Osteoblast (primary cell): Measurements from ENCODE around the gene TGIF1. TPM values are rescaled to one million over a fixed set of nuclear protein-coding genes. Genes with fewer than 3 reads are reported as not detected.
A peak's percentile ranks its signal among the peaks of the same experiment; 100 is the strongest.

Experiments used
- DNase-seq: peaks from one replicate; pipeline ENCODE4 v3.0.0; 2011; ENCODE audit warnings: low spot score, mixed read lengths; ENCODE audit not compliant: insufficient read length; ENCODE audit errors: missing footprints
- H2AFZ ChIP-seq: 2 replicates; pipeline ENCODE4 v1.6.0; 2011; ENCODE audit warnings: mild to moderate bottlenecking, low read length
- H3K27ac ChIP-seq: 2 replicates; pipeline ENCODE4 v1.5.1; 2011; ENCODE audit warnings: mild to moderate bottlenecking, low read depth, low read length, moderate library complexity
- H3K27me3 ChIP-seq: 2 replicates; pipeline ENCODE4 v1.6.0; 2012; ENCODE audit warnings: mild to moderate bottlenecking, control low read depth, inconsistent platforms, low read length, moderate library complexity; ENCODE audit not compliant: insufficient read depth
- H3K36me3 ChIP-seq: 2 replicates; pipeline ENCODE4 v1.5.1; 2011; ENCODE audit warnings: mild to moderate bottlenecking, low read length, control low read depth, moderate library complexity; ENCODE audit not compliant: insufficient read depth
- H3K4me1 ChIP-seq: 2 replicates; pipeline ENCODE4 v1.5.1; 2011; ENCODE audit warnings: mild to moderate bottlenecking, low read length, control low read depth, moderate library complexity; ENCODE audit not compliant: insufficient read depth
- H3K4me2 ChIP-seq: 2 replicates; pipeline ENCODE4 v1.6.0; 2011; ENCODE audit warnings: mild to moderate bottlenecking, low read length; ENCODE audit not compliant: insufficient read depth
- H3K4me3 ChIP-seq: fragments of 200-600 bp; sonication (generic); 3 replicates; pipeline ENCODE4 v1.5.1; 2012; ENCODE audit warnings: mild to moderate bottlenecking, low read length, inconsistent platforms; ENCODE audit not compliant: insufficient read depth
- H3K79me2 ChIP-seq: 2 replicates; pipeline ENCODE4 v1.6.0; 2012; ENCODE audit warnings: mild to moderate bottlenecking, low read length, control low read depth, inconsistent platforms; ENCODE audit not compliant: insufficient read depth
- H3K9me3 ChIP-seq: 2 replicates; pipeline ENCODE4 v1.5.1; 2011; ENCODE audit warnings: low read depth, low read length, control low read depth
- H4K20me1 ChIP-seq: 2 replicates; pipeline ENCODE4 v1.6.0; 2012; ENCODE audit warnings: mild to moderate bottlenecking, low read length, control low read depth; ENCODE audit not compliant: insufficient read depth
- total RNA-seq: library from RNA; depleted of rRNA; stranded (reverse); fragments of >200 nt; gene quantifications from 2 replicates; pipeline ENCODE4 v1.2.3, GENCODE V29; 2012
- TF ChIP-seq, protein P1 (sequence below): IDR thresholded peaks from 2 replicates; pipeline ENCODE4 v1.5.1; 2011; ENCODE audit warnings: mild to moderate bottlenecking, low read depth, low read length, moderate library complexity; ENCODE audit errors: extremely low read depth

Gene TGIF1
- total RNA-seq, 1 donor: 150 TPM

GRCh38 chr18:3449512-3450011 is 410 bp upstream of the TGIF1 start:
- peaks cover 43% of the 10 kb centered on the region for H3K79me2 ChIP-seq
- no peak for DNase-seq
- H3K4me1 ChIP-seq: peaks cover 37% of the 10 kb centered on the region
- H4K20me1 ChIP-seq: peaks cover 3% of the 10 kb centered on the region
- peak overlapping the region; percentile 98 for H3K4me2 ChIP-seq
- no peaks in the 10 kb centered on the region for H3K36me3 ChIP-seq
- TF ChIP-seq, protein P1, sequence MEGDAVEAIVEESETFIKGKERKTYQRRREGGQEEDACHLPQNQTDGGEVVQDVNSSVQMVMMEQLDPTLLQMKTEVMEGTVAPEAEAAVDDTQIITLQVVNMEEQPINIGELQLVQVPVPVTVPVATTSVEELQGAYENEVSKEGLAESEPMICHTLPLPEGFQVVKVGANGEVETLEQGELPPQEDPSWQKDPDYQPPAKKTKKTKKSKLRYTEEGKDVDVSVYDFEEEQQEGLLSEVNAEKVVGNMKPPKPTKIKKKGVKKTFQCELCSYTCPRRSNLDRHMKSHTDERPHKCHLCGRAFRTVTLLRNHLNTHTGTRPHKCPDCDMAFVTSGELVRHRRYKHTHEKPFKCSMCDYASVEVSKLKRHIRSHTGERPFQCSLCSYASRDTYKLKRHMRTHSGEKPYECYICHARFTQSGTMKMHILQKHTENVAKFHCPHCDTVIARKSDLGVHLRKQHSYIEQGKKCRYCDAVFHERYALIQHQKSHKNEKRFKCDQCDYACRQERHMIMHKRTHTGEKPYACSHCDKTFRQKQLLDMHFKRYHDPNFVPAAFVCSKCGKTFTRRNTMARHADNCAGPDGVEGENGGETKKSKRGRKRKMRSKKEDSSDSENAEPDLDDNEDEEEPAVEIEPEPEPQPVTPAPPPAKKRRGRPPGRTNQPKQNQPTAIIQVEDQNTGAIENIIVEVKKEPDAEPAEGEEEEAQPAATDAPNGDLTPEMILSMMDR: no peak
- no peaks in the 10 kb centered on the region for H3K27me3 ChIP-seq
- peak overlapping the region; percentile 100 for H3K27ac ChIP-seq
- H2AFZ ChIP-seq: no peak overlapping the region
- H3K4me3 ChIP-seq: peak overlapping the region; percentile 92
- no peaks in the 10 kb centered on the region for H3K9me3 ChIP-seq

- H4K20me1 ChIP-seq: peaks cover 7% of the 10 kb centered on the region
- H3K9me3 ChIP-seq: no peaks in the 10 kb centered on the region
- no peaks in the 10 kb centered on the region for H3K27me3 ChIP-seq
- peaks cover 49% of the 10 kb centered on the region for H3K4me1 ChIP-seq
- TF ChIP-seq, protein P1: no peak
- H3K79me2 ChIP-seq: peaks cover 55% of the 10 kb centered on the region
- H3K36me3 ChIP-seq: no peaks in the 10 kb centered on the region
- peak overlapping the region; percentile 92 for H3K4me3 ChIP-seq
- H3K27ac ChIP-seq: peak overlapping the region; percentile 98
- DNase-seq: peak; percentile 53
- peak overlapping the region; percentile 47 for H2AFZ ChIP-seq
- peak overlapping the region; percentile 85 for H3K4me2 ChIP-seq
These were observed 819 bp downstream of the TGIF1 start for GRCh38 chr18:3450799-3451182.

DNA sequence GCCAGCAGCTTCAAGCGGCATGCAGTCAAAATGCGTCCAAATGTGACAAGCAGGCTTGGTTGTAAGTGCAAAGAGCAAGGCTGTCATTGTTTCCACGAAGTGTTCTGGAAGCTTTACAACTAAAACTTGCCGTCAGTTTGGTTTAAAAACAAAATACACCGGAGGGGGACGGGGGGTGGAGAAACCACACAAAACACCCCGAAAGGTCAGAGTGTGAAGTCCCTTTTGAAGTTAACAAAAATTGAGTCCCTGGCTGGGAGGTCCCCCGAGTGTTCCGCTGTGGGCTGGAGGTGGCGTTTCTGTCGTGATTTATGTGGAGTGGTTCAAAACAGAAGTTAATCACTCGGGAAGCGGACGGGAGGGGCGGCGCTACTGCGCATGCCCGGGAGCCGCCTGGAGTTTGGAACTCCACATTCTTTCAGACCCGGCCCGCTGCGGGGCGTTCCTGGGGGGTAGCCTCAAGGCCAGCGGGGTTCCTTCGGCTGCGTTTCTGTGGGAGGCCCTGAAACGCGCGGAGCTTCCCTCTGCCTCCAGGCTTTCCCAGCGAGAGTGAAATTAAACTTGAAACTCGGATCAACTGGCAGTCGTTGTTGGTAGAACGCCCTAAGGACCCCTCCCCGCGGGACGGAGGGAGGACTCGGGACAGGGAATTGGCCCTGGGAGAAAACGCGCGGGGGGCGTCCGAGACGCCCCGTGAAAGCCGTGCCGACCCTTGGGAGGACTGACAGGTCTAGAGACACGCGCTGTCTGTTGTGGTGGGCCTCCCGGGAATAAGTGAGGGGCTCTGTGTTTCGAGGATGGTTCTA is 1.4 kb downstream of the TGIF1 start:
- Histone ChIP-seq H3K9me3 (no peaks in the 10 kb centered on the region), H4K20me1 (peaks cover 13% of the 10 kb centered on the region), H3K27me3 (no peaks in the 10 kb centered on the region), H3K4me1 (peaks cover 51% of the 10 kb centered on the region), H3K36me3 (peaks cover 3% of the 10 kb centered on the region), H3K4me3 (peak overlapping the region; percentile 92), H3K79me2 (peaks cover 61% of the 10 kb centered on the region), H3K4me2 (peak overlapping the region; percentile 85), H3K27ac (peak overlapping the region; percentile 98), H2AFZ (peak overlapping the region; percentile 47)
- TF ChIP-seq, protein P1: no peak
- DNase-seq: peak; percentile 96
